A549 (cell line): ENCODE results near the gene PRR23E.

Experiments
- BHLHE40 ChIP-seq: IDR thresholded peaks from 2 replicates; pipeline ENCODE4 v1.6.1; 2012; ENCODE audit warnings: low read depth, low read length, inconsistent platforms
- EHMT2 ChIP-seq: fragments of 200-600 bp; sonication (generic); IDR thresholded peaks from 2 replicates; pipeline ENCODE4 v1.6.1; 2016; ENCODE audit warnings: antibody characterized with exemption, low read depth, mild to moderate bottlenecking, moderate library complexity
- HOXA7 ChIP-seq: fragments of 250-450 bp; sonication (Bioruptor Pico); IDR thresholded peaks from 2 replicates; pipeline ENCODE4 v1.5.0; 2020; ENCODE audit warnings: mild to moderate bottlenecking, moderate library complexity
- JUNB ChIP-seq: fragments of >200 bp; sonication (Bioruptor Twin); formaldehyde crosslinking; IDR thresholded peaks from 2 replicates; pipeline ENCODE4 v1.6.1; 2016
- MAFK ChIP-seq: fragments of 450-650 bp; IDR thresholded peaks from 2 replicates; pipeline ENCODE4 v1.6.1; 2014; ENCODE audit not compliant: partially characterized antibody
- POLR2A ChIP-seq: IDR thresholded peaks from 2 replicates; pipeline ENCODE4 v1.6.1; 2012; ENCODE audit warnings: mild to moderate bottlenecking, low read length
- TF ChIP-seq, protein P1 (sequence below): fragments of >200 bp; sonication (Bioruptor Twin); formaldehyde crosslinking; IDR thresholded peaks from 3 replicates; pipeline ENCODE4 v1.5.1; 2016

DNA sequence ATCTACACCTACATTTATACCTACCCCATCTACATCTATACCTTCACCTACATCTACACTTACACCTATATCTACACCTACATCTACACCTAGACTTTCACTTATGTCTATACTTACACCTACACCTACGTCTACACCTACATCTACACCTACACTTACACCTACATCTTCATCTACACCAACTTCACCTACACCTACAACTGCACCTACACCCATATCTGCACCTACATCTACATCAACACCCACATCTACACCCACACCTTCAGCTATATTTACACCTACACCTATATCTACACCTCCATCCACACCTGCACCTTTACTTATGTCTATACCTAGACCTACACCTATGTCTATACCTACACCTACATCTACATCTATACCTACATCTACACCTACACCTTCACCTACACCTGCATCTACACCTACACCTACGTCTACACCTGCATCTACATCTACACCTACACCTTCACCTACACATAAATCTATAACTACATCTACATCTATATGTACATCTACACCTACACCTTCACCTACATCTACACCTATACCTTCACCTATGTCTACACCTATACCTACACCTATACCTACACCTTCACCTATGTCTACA is 30.9 kb upstream of the PRR23E start:
- TF ChIP-seq EHMT2 (no peak), HOXA7 (CRISPR knock-in tag) (no peak), POLR2A (no peak), JUNB (no peak), MAFK (no peak), BHLHE40 (no peak)
- TF ChIP-seq, protein P1, sequence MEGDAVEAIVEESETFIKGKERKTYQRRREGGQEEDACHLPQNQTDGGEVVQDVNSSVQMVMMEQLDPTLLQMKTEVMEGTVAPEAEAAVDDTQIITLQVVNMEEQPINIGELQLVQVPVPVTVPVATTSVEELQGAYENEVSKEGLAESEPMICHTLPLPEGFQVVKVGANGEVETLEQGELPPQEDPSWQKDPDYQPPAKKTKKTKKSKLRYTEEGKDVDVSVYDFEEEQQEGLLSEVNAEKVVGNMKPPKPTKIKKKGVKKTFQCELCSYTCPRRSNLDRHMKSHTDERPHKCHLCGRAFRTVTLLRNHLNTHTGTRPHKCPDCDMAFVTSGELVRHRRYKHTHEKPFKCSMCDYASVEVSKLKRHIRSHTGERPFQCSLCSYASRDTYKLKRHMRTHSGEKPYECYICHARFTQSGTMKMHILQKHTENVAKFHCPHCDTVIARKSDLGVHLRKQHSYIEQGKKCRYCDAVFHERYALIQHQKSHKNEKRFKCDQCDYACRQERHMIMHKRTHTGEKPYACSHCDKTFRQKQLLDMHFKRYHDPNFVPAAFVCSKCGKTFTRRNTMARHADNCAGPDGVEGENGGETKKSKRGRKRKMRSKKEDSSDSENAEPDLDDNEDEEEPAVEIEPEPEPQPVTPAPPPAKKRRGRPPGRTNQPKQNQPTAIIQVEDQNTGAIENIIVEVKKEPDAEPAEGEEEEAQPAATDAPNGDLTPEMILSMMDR, result no peak
